GM18858 (cell line): Measurements from ENCODE around the gene LZTR1.

Experiments
- ATAC-seq: cut with Tn5 transposase; IDR thresholded peaks from one replicate; pipeline ENCODE4 v1.9.1; 2021; ENCODE audit not compliant: unreplicated experiment

The LZTR1 gene

DNA sequence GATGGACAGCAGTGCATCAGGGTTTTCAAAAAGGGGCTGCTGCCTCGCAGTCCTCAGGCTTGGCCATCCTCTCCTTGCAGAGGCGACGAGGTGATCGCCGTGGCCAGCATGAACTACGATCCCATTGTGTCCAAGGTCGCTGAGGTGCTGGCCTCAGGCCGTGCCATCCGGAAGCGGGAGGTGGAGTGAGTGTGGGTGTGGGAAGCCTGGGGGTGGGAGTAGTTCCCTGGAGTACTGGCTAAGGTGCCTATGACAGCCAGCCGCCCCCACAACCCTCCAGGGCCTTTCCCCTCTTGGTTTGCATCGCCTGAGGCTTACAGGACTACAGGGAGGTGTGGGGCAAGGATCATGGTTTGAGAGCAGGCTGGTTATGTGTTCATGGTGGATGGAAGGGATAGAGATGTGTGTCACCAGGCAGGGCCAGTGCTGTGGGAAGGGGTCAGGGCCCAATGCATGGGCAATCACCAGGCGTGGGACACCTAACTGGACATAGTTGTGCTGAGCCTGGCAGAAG, 2.1 kb upstream of the LZTR1 start:
- no peak for ATAC-seq

DNA sequence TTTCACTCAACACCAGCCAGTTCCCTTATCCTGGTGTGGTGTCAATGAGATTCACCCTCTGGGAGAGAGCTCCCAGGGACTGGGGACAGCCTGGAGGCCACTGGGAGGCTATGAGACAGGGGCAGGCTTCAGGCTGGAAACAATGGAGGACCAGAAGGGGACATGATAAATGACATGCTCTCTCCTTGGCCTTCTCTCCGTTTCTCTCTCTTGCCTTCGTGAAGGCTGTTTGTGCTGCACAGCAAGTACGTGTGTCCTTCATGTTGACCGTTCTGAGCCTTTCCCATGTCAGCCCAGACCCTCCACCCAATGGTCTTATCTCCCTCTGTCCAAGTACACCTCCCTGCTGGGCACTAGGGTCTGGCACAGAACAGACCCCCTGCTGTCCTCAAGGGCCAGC, 1.6 kb upstream of the LZTR1 start:
- no peak for ATAC-seq

- ATAC-seq = no peak
Measured at GRCh38 chr22:20980938-20981722, 967 bp upstream of the LZTR1 start.

- ATAC-seq = no peak
Measured at GRCh38 chr22:20982563-20982882, 426 bp downstream of the LZTR1 start.

- no peak for ATAC-seq
Measured at GRCh38 chr22:20983081-20983771, 1.1 kb downstream of the LZTR1 start.

DNA sequence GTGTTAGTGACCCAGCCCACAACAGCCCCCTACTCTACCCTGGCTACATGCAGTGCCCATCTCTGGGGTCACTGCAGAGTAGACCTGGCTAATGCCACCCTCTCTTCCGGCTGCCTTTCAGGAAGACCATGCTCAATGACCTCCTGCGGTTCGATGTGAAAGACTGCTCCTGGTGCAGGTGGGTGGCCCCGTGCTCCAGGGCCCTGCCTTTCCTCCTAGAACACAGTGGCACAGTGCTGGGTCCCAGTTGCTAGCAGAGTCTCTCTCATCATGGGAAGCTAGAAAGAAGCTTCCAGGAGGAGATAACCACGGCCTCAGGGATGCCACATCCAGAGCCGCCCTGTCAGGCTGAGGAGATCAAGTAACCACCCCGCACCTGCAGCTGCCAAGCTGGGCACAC, 3.6 kb downstream of the LZTR1 start:
- no peak for ATAC-seq

GRCh38 chr22:20986365-20986764, 4.3 kb downstream of the LZTR1 start:
- ATAC-seq = no peak

- no peak for ATAC-seq
Measured at GRCh38 chr22:20987375-20987774, 5.3 kb downstream of the LZTR1 start.

DNA sequence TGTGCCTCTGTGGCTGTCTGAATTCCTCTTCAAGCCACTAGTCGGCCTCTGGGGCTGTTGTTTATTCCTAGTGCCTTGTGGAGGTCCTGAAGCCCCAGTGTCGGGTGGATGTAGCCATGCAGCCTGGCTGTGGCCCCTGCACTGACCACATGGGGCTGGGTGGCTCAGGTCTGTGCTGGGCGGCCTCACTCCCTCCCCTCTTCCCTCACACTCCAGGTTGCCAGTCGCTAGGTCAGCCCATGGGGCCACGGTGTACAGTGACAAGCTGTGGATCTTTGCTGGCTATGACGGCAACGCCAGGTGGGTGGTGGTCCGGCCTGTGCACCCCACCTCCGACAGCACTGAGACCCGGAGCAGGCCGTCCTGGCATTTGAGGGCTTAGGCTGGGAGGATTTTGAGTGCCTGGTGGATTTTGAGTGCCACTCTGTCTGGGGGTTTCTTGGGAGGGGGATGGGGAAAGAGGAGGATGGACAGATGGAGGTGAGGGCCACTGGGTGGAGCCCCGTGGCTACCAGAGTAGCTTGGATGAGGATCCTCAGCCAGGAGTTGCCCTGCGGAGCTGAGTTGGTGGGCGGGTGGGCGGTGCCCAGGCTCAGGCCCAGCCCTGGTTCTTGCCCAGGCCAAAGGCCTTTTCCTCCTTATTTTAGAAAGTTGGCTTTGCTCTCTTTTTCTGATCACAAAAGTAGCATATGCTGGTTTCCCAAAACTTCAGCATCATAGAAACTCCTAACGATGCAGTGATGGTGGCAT, 6.7 kb downstream of the LZTR1 start:
- ATAC-seq = no peak

GRCh38 chr22:20989323-20990138, 7.4 kb downstream of the LZTR1 start:
- no peak for ATAC-seq

DNA sequence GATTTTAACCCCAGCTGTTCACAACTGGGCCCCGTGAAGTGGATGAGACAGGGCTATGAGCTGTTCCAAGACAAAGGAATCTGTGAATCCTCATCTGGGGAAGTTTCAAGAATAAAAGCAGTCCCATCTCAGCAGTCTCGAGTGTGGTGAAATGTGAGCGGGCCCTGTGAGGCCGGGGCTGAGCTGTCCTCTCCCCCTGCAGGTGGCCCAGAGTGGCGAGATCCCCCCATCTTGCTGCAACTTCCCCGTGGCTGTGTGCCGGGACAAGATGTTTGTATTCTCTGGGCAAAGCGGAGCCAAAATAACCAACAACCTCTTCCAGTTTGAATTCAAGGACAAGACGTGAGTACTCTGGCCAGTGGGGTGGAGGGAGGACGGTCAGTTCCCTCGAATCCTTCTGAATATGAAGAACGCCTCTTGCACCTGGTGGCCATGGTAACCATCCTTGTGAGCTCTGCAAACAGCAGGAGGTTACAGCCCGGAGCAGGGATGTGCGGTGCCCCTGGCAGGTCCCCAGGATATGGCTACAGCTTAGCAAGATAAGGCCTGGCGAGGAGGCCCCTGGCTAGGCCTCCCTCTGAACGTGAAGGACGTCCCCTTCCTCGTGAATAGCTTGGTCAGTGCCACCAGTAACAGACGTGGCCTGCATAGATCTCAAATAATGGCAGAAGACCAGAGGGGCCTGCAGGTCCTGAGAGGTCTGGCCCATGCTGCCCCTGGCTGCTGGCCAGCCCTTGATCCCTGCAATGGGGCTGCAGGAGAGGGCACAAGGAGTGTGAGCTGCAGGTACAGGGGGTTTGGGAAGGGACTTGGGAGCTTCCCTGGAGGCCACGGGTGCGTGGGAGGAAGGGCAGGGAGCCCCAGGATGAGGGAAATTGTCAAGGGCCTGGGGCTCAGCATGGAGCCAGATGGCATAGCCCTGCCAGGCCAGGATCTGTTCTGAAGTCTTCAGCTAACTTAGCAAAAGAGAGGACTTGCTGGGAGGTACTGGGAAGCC, 8.4 kb downstream of the LZTR1 start:
- ATAC-seq = no peak

- no peak for ATAC-seq
Measured at GRCh38 chr22:20991252-20992055, 9.4 kb downstream of the LZTR1 start.

DNA sequence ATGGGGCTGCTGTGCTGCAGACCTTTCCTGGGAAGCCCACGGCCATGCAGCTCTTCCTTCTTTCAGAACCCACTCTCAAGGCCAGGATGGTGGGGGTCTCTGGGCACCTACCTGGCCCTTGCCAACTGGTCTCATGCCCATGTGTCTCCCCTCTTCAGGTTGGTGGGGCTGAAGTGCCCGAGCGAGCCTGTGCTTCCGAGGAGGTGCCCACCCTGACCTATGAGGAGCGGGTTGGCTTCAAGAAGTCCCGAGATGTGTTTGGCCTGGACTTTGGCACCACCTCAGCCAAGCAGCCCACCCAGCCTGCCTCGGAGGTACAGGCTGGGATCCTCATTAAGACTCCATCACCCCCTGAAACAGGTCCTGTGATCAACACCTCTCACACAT, 10.0 kb downstream of the LZTR1 start:
- ATAC-seq = no peak

DNA sequence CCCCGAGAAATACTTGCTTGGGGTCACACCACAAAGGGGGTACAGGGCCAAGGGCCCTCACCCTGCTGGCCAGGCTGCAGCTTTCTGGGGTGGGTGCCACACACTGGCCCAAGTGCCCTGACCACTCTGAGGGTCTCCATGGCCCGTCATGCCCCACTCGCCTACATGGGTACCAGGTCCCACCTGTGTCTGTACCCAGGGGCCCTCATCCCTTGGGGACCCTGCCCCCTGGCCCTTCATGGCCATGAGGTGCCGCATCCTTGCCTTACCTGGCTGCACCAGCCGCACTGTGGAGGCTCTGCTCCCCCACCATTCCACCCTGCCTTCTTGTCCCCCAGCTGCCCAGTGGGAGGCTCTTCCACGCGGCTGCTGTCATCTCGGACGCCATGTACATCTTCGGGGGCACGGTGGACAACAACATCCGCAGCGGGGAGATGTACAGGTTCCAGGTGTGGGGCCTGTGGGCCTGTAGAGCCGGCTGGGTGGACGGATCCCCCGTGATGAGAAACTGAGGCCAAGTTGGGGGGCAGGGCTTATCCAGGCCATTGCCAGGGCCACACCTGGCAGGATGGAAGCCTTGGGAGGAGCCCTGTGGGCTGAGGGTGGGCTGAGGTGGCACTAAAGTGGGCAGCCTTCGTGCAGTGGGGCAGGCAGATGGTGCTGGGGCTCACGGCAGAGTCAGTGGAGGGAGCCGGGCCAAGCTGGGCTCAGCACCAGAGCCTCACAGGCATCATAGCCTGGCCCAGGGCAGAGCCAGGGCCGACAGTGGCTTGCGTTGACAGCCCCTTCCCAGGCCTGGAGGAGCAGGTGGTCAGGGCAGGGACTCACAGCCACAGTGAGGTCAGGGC, 10.6 kb downstream of the LZTR1 start:
- ATAC-seq = no peak

DNA sequence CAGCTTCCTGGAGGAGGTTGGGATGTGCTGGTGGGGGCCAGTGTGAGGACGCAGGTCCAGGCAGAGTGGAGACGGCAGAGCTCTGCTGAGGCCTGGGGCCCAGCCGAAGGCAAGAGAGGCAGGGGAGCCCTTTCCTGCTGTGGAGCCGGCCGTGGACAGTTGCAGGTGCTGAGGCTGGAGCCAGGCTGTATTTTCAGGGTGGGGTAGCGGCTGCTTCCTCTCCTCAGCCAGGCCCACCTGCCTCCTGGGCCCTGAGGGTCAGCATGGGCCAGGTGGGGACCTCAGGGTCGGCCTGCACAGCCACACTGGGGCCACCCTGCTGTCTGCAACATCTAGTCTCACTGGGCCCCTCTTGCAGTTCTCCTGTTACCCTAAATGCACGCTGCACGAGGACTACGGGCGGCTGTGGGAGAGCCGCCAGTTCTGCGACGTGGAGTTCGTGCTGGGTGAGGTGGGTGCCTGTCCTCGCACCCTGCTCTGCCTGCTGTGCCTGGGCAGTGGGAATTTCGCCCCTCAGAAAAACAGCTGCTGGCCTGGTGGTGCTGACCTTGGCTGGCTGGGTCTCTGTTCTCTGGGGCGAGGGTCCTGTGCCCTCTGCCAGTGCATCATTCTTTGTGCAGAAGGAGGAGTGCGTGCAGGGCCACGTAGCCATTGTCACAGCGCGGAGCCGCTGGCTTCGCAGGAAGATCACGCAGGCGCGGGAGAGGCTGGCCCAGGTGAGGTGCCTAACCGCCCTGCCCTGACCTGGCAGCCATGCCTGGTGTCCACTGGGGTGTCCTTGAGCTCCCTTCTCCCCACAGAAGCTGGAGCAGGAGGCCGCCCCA, 11.4 kb downstream of the LZTR1 start:
- no peak for ATAC-seq

GRCh38 chr22:20994128-20994901, 12.2 kb downstream of the LZTR1 start:
- ATAC-seq = no peak

DNA sequence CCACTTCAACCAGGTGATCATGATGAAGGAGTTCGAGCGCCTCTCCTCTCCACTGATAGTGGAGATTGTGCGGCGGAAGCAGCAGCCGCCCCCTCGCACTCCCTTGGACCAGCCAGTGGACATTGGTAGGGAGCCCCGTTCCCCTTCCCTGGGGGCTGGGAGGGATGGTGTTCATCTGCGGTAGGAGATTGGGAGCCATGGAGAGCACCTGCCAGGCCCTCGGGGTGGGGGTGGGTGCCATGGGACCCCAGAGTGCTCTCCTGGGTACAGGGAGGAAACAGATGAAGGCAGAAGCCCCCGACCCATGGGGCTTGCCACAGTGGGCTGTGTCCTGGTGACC, 12.8 kb downstream of the LZTR1 start:
- ATAC-seq = no peak
